Karpas-422 (cell line): Measurements from ENCODE around the gene PC. TPM values are rescaled to one million over a fixed set of nuclear protein-coding genes. Genes with fewer than 3 reads are reported as not detected.
"Not testable (repeated sequence)": the region's sequence is repeated elsewhere in the genome, so short reads cannot be mapped to it uniquely, and the experiment has no call there.

ENCODE experiments used
- DNase-seq: peaks from one replicate; pipeline ENCODE4 v3.0.0-alpha.2; 2015
- H2AFZ ChIP-seq: fragments of 200-600 bp; sonication (generic); 2 replicates; pipeline ENCODE4 v1.6.1; 2014; ENCODE audit warnings: antibody characterized with exemption, low read length, mixed read lengths
- H3K27ac ChIP-seq: fragments of 200-600 bp; sonication (generic); 2 replicates; pipeline ENCODE4 v1.5.1; 2014; ENCODE audit warnings: mild to moderate bottlenecking, low read length, moderate library complexity
- H3K27me3 ChIP-seq: fragments of 200-600 bp; sonication (generic); 2 replicates; pipeline ENCODE4 v1.6.1; 2014; ENCODE audit warnings: low read length, mixed read lengths
- H3K36me3 ChIP-seq: fragments of 200-600 bp; sonication (generic); 2 replicates; pipeline ENCODE4 v1.6.1; 2014; ENCODE audit warnings: low read length, mixed read lengths; ENCODE audit not compliant: insufficient read depth
- H3K4me1 ChIP-seq: fragments of 200-600 bp; sonication (generic); 2 replicates; pipeline ENCODE4 v1.6.1; 2014; ENCODE audit warnings: mild to moderate bottlenecking, low read length, mixed read lengths
- H3K4me2 ChIP-seq: fragments of 200-600 bp; sonication (generic); 2 replicates; pipeline ENCODE4 v1.6.1; 2014; ENCODE audit warnings: low read length, low read depth, mild to moderate bottlenecking; ENCODE audit not compliant: poor library complexity, severe bottlenecking
- H3K4me3 ChIP-seq: fragments of 200-600 bp; sonication (generic); 2 replicates; pipeline ENCODE4 v1.5.1; 2014; ENCODE audit warnings: mild to moderate bottlenecking, antibody characterized with exemption, low read length, mixed read lengths
- H3K79me2 ChIP-seq: fragments of 200-600 bp; sonication (generic); 2 replicates; pipeline ENCODE4 v1.6.1; 2014; ENCODE audit warnings: mild to moderate bottlenecking, low read length, mixed read lengths
- H3K9ac ChIP-seq: fragments of 200-600 bp; sonication (generic); 2 replicates; pipeline ENCODE4 v1.6.0; 2014; ENCODE audit warnings: low read length
- H3K9me2 ChIP-seq: fragments of 200-600 bp; sonication (generic), shearing (Covaris generic); replicated peaks from 2 replicates; pipeline ENCODE4 v1.6.0; 2014; ENCODE audit warnings: mild to moderate bottlenecking, low read length, moderate library complexity; ENCODE audit not compliant: insufficient read depth
- H3K9me3 ChIP-seq: fragments of 300-700, 200-600 bp; sonication (generic); 2 replicates; pipeline ENCODE4 v1.6.1; 2014; ENCODE audit warnings: low read length, mixed read lengths
- H4K20me1 ChIP-seq: fragments of 200-600 bp; sonication (generic); 2 replicates; pipeline ENCODE4 v1.6.1; 2014; ENCODE audit warnings: mild to moderate bottlenecking, antibody characterized with exemption, low read length, low read depth; ENCODE audit not compliant: insufficient read depth
- total RNA-seq: library from RNA; depleted of rRNA; stranded (reverse); fragments of >200 nt; shearing (Covaris generic); gene quantifications from 2 replicates; pipeline ENCODE4 v1.2.3, GENCODE V29; 2014; ENCODE audit warnings: low replicate concordance

PC gene
- total RNA-seq, 1 experiment from 2014 or later = not detected

GRCh38 chr11:66966351-66966750 lies 8.2 kb upstream of the PC start:
- no peak for DNase-seq
- H2AFZ ChIP-seq = no peak overlapping the region

DNA sequence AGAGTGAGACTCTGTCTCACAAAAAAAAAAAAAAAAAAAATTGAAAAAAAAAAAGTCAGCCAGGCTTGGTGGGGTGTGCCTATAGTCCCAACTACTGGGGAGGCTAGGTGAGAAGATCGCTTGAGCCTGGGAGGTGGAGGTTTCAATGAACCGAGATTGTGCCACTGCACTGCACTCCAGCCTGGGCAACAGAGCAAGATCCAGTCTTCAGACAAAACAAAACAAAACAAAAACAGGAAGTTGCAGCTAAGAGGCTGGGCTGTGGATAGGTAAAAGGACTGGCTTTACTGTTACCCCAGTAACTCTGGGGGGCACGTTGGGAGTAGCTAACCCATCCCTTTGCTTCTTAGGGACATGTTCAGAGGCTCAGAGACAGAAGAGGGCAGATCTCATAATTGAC lies 6.3 kb upstream of the PC start:
- Histone ChIP-seq H3K27me3 (no peaks in the 10 kb centered on the region), H3K9ac (no peak overlapping the region), H3K27ac (no peak overlapping the region), H3K36me3 (no peaks in the 10 kb centered on the region), H3K4me2 (no peak overlapping the region), H2AFZ (no peak overlapping the region), H3K9me3 (no peaks in the 10 kb centered on the region), H3K79me2 (no peaks in the 10 kb centered on the region), H3K9me2 (no peaks in the 10 kb centered on the region), H3K4me1 (no peaks in the 10 kb centered on the region), H4K20me1 (no peaks in the 10 kb centered on the region), H3K4me3 (no peak overlapping the region)
- no peak for DNase-seq

More at GRCh38 chr11:66966351-66966750, 8.2 kb upstream of the PC start:
- no peaks in the 10 kb centered on the region for H3K4me1 ChIP-seq
- H3K9me3 ChIP-seq = no peaks in the 10 kb centered on the region
- no peak overlapping the region for H3K4me2 ChIP-seq
- H4K20me1 ChIP-seq = no peaks in the 10 kb centered on the region
- no peak overlapping the region for H3K27ac ChIP-seq
- H3K9ac ChIP-seq = no peak overlapping the region
- no peaks in the 10 kb centered on the region for H3K36me3 ChIP-seq
- H3K9me2 ChIP-seq = no peaks in the 10 kb centered on the region
- H3K79me2 ChIP-seq = no peaks in the 10 kb centered on the region
- no peaks in the 10 kb centered on the region for H3K27me3 ChIP-seq
- H3K4me3 ChIP-seq = no peak overlapping the region

GRCh38 chr11:66962801-66963200 lies 4.6 kb upstream of the PC start:
- Histone ChIP-seq H3K9me2 (no peaks in the 10 kb centered on the region), H3K4me1 (no peaks in the 10 kb centered on the region), H4K20me1 (no peaks in the 10 kb centered on the region), H3K36me3 (no peaks in the 10 kb centered on the region), H3K9me3 (no peaks in the 10 kb centered on the region), H3K27me3 (no peaks in the 10 kb centered on the region), H3K27ac (no peak overlapping the region), H2AFZ (no peak overlapping the region), H3K79me2 (no peaks in the 10 kb centered on the region), H3K4me2 (no peak overlapping the region), H3K4me3 (no peak overlapping the region), H3K9ac (no peak overlapping the region)
- no peak for DNase-seq

DNA sequence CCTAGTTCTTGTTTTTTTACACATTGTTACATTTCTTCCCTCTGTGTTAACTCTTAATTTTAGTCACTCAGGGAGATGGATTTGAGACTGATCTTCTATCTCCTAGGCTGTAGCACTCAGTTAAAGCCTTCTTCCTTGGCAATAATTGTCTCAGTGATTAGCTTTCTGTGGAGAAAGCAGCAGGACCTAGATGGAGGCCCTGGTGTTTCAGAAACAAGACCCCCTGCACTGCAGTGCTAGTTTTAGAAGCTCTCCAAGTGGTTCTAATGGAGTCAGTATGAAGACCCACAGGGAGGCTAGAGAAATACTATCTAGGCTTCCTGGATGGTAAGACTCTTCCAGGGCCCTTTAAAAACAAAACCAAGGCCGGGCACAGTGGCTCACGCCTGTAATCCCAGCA lies 4.1 kb upstream of the PC start:
- Histone ChIP-seq H3K4me1 (no peaks in the 10 kb centered on the region), H3K27ac (no peak overlapping the region), H3K4me2 (no peak overlapping the region), H3K9ac (no peak overlapping the region), H4K20me1 (no peaks in the 10 kb centered on the region), H3K9me2 (no peaks in the 10 kb centered on the region), H3K36me3 (no peaks in the 10 kb centered on the region), H3K27me3 (no peaks in the 10 kb centered on the region), H2AFZ (no peak overlapping the region), H3K9me3 (no peaks in the 10 kb centered on the region), H3K79me2 (no peaks in the 10 kb centered on the region), H3K4me3 (no peak overlapping the region)
- no peak for DNase-seq

DNA sequence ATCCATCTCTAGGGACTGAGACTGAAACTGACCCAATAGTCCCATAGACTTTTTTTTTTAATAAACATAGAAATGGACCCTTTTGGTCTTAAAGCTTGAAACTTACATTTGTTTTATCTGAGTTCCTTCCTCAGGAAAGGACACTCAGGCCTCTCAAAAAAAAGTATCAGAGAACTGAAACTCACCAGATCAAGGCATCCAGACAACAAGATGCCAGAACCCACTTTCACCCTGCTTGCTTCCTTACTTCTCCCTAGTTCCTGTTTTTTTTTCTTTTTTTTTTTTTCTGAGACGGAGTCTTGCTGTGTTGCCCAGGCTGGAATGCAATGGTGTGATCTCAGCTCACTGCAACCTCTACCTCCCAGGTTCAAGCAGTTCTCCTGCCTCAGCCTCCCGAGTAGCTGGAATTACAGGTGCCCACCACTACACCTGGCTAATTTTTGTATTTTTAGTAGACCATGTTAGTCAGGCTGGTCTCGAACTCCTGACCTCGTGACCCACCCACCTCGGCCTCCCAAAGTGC lies 3.6 kb upstream of the PC start:
- H3K9me3 ChIP-seq, H3K4me3 ChIP-seq, H3K4me1 ChIP-seq, H3K9me2 ChIP-seq, DNase-seq, H3K9ac ChIP-seq, H3K27me3 ChIP-seq, H3K4me2 ChIP-seq, H3K36me3 ChIP-seq, H2AFZ ChIP-seq, H3K79me2 ChIP-seq, H3K27ac ChIP-seq, H4K20me1 ChIP-seq: not testable (repeated sequence)

DNA sequence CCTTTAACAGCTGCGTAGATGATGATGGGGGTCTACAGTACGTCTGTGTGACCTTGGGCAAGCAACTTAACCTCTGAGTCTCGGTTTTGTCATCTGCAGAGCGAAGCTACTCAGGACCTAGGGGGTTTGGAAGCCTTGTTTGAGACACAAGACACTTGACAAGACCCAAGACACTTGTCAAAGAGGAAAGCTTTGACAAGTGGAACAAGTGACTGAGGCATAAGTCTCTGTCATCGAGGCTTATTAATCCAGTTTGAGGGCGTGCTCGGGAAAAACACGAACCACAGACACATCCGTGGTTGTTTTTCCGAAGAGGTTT lies 732 bp upstream of the PC start:
- Histone ChIP-seq H3K4me1 (no peaks in the 10 kb centered on the region), H3K9me2 (no peaks in the 10 kb centered on the region), H3K27ac (no peak overlapping the region), H3K4me2 (no peak overlapping the region), H3K79me2 (no peaks in the 10 kb centered on the region), H3K9ac (no peak overlapping the region), H2AFZ (no peak overlapping the region), H3K36me3 (no peaks in the 10 kb centered on the region), H4K20me1 (no peaks in the 10 kb centered on the region), H3K4me3 (no peak overlapping the region), H3K9me3 (no peaks in the 10 kb centered on the region), H3K27me3 (no peaks in the 10 kb centered on the region)
- DNase-seq = no peak

DNA sequence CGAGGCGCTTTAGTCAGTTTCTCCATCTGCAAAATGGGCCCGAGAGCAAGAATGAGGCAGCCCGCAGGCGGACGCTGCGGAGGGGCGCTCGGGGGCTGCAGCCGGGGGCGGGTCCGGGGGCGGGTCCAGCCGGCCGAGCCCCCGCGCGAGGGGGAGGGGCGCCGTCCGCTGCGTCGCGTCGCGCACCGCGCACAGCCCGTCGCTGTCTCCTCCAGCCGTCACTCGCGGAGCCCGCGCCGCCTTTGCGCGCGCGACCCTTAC lies 282 bp downstream of the PC start:
- no peak for DNase-seq
- H3K9me3 ChIP-seq = no peaks in the 10 kb centered on the region
- no peaks in the 10 kb centered on the region for H3K9me2 ChIP-seq
- no peaks in the 10 kb centered on the region for H3K36me3 ChIP-seq
- no peaks in the 10 kb centered on the region for H3K79me2 ChIP-seq
- no peaks in the 10 kb centered on the region for H4K20me1 ChIP-seq
- H2AFZ ChIP-seq = no peak overlapping the region
- no peak overlapping the region for H3K9ac ChIP-seq
- H3K4me3 ChIP-seq = no peak overlapping the region
- H3K4me1 ChIP-seq = no peaks in the 10 kb centered on the region
- no peak overlapping the region for H3K4me2 ChIP-seq
- H3K27me3 ChIP-seq = no peaks in the 10 kb centered on the region
- no peak overlapping the region for H3K27ac ChIP-seq

DNA sequence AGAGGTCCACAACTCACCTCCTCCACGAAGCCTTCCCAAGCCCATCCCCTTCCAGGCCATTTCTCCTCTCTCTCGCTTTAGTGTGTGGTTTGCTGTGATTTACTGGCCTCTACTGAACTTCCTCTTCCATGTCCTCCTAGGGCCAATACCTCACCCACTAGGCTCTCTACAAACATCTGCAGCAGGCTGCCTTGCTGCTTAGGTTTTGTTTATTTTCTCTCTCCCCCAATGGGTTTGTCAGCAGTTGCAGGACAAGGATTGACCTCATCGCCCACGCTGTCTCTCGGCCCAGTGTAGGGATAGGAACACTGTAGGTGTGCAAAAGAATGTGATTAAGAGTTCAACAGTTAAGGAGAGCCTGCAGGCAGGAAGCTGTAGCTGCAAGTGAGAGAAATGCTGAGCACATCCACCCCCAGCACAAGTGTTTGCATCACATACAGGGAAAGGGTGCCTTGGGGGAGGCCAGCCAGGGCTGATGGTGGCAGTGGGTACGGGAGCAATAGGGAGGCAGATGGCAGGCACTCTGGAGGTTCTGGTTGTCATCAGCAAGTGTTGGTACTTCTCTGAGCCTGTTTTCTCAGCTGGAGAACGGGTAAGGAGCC lies 1.4 kb downstream of the PC start:
- no peak for DNase-seq
- no peak overlapping the region for H3K4me3 ChIP-seq
- no peak overlapping the region for H3K9ac ChIP-seq
- H3K4me2 ChIP-seq = no peak overlapping the region
- no peak overlapping the region for H3K27ac ChIP-seq
- H3K9me3 ChIP-seq = no peaks in the 10 kb centered on the region
- no peak overlapping the region for H2AFZ ChIP-seq
- no peaks in the 10 kb centered on the region for H3K79me2 ChIP-seq
- no peaks in the 10 kb centered on the region for H3K9me2 ChIP-seq
- no peaks in the 10 kb centered on the region for H3K27me3 ChIP-seq
- H4K20me1 ChIP-seq = no peaks in the 10 kb centered on the region
- no peaks in the 10 kb centered on the region for H3K36me3 ChIP-seq
- no peaks in the 10 kb centered on the region for H3K4me1 ChIP-seq
